NCI-H2081 (cell line): ENCODE results near the gene ARHGEF1.

ENCODE experiments used
- DNase-seq, 2 experiments: peaks; one replicate each; lab custom pipeline; 2025; lab: John Stamatoyannopoulos, UW

ARHGEF1 gene

DNA sequence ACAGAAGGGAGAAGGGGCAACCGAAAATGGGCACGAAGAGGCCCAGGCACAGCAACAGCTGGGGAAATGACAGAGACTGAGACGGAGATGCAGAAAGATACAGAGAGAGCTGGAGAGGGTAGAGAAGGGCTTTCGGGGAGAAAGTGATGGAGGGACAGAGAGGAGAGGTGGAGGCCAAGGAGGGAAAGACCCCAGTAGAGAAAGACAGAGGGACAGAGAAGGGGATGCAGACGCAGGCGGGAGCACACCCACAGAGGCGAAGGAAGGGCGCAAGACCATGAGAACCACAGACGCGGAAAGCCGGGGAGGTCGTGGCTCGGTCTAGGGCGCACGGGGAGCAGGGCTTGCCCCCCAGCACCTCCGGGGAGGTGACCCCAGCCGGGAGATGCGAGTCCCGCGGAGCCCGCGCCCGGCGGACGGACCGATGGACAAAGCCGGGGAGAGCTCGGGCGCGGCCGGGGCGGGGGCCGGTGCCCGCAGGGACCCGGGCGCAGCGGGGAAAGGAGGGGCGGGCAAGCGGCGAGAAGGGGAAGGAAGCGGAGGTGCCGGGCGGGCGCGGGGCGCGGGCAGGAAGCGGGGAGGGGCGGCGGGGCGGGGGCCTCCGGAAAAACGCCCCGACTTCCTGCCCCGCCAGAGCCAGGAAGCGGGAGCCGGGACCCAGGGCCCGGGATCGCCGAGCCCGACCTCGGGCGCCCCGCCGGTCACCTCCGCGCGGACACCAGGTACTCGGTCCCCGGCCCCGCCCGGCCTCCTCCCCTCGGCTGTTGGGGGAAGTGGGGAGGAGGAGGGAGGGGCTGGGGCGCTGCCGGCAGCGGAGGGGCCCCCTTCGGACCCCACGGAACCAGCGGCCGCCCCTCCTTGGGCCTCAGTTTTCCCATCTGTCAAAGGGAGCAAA, at the start of gene ARHGEF1:
TSS of gene ARHGEF1 (plus strand) at position 617 of the 895 bp plus-strand sequence. CDS start 4,899 bp downstream, outside the sequence.
- peak; percentile 19 to 39 for DNase-seq

DNA sequence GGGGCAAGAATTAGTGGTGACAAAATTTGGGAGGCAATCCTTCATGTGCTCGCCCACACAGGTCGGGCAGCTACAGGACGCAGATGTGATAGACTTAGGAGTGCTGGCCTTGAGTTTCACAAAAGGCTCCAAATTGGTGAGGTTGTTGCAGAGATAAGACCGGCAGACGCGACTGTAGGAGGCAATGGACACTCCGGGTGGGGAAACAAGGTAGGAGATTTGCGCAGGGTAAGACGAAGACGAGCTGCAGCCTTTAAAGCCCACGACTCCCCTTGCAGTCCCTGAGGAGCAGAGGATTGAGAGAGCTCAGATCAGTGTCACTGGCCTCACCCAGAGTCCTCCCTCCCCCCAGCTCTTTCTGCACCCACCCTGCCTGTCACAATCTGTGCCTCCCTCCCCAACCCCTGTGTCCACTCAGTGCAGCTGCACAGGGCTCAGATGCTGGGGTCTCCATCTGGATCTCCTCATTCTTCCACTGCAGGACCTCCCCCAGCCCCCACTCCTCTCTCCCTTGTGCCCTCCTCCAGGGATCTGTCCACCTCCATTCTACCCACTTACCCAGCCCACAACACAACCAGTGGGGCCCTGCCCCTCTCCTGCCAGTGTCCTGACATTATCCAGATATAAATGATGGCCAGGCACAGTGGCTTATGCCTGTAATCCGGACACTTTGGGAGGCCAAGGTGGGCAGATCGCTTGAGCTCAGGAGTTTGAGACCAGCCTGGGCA, 44.8 kb upstream of the ARHGEF1 start:
- DNase-seq = no peak

- no peak for DNase-seq
Observed at GRCh38 chr19:41839211-41839610, 43.8 kb upstream of the ARHGEF1 start.

DNA sequence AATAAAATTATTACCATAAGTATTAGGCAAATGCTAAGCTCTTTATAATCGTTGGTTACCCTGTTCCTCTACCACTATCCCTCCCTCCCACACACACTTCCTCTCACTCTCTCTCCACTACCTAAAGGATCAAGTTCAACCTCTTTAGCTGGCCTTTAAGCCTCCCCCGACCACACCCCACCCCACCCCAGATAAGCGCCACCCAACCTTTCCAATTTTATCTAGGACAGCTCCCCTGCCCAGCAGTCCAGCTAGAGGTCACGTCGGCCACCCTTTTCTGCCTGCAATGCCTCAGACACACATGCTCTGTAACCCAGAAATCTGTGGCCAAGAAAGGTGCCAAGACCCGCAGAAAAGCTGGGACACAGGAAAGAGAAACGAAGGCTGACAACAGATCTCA, 39.6 kb upstream of the ARHGEF1 start:
- no peak for DNase-seq

GRCh38 chr19:41844601-41845000, 38.4 kb upstream of the ARHGEF1 start, which contains the start of gene LYPD4:
LYPD4 (minus strand) TSS chr19:41844683; CDS start chr19:41839285, 5,398 bp downstream.
- no peak for DNase-seq

GRCh38 chr19:41845001-41845050, 38.2 kb upstream of the ARHGEF1 start, which contains the start of gene DMRTC2:
DMRTC2 (plus strand) TSS chr19:41845042; CDS start chr19:41847429, 2,387 bp downstream.
- no peak for DNase-seq

- DNase-seq = no peak
Observed at GRCh38 chr19:41845051-41845590, 37.9 kb upstream of the ARHGEF1 start.

DNA sequence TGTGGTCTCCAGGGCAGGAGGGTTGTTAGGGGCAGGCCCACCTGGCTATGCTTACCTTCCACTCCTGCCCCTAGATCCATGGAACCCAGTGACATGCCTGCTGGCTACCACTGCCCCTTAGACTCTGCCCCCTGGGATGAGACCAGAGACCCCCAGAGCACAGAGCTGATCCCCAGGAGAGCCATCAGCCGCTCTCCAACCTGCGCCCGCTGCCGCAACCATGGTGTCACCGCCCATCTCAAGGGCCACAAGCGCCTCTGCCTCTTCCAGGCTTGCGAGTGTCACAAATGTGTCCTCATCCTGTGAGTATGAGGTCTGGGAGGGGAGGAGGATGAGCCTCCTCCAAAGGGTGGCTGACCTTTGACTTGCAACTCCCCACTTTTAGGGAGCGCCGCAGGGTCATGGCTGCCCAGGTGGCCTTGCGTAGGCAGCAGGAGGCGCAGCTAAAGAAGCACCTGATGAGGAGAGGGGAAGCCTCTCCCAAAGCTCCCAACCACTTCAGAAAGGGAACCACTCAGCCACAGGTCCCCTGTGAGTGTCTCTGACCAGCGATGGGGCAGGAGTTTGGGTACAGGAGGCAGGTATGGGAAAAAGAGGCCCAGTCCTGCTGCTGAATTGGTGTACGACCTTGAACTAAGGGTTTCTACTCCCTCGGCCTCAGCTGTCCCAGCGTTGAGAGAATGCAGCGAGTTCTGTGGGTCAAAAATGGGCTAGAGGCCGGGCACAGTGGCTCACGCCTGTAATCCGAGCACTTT, 35.5 kb upstream of the ARHGEF1 start:
- no peak for DNase-seq

GRCh38 chr19:41848666-41849065, 34.3 kb upstream of the ARHGEF1 start:
- no peak for DNase-seq

GRCh38 chr19:41849067-41849466, 33.9 kb upstream of the ARHGEF1 start:
- DNase-seq = no peak

DNA sequence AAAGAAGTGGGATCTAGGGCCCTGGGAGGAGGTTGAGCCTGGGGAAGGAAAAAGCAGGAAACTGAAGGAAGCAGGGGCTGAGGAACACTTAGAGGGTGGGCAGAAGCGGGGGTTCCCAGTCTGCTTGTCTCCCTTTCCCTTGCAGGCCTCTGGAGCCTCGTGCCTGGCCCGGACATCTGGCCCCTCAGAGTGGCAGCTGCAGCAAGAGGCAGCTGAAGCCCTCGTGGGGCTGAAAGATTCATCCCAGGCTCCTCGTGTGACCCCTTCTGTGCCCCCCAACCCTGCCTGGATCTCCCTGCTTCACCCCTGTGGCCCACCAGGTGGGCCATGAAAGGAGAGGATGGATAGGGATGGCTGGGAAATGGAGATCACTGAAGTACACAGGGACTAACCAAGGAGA, 32.6 kb upstream of the ARHGEF1 start:
- DNase-seq = no peak

- no peak for DNase-seq
Observed at GRCh38 chr19:41851456-41851855, 31.5 kb upstream of the ARHGEF1 start.

DNA sequence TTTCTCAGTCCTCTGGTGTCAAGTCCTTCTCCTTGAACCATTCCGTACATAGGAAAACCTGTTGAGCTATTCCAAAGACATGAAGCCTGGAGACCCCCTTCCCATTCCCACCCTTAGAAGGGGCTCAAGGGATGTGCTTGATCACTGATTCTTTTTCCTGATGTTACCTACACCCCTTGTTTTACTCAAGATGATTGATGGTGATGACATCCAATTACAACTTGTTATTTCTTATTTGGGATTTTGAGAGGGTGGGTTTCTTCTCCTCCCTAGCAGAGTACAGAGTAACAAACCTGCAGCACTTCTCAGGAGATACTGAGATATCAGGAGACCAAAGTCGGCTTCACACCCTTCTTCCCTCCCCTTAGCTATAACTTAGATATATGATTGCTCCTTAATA, 29.6 kb upstream of the ARHGEF1 start:
- DNase-seq = no peak

GRCh38 chr19:41853768-41854167, 29.2 kb upstream of the ARHGEF1 start:
- DNase-seq = no peak

GRCh38 chr19:41859213-41859617, 23.8 kb upstream of the ARHGEF1 start:
- DNase-seq = no peak

GRCh38 chr19:41859618-41860418, 23.2 kb upstream of the ARHGEF1 start, which contains the start of gene RPS19:
RPS19 (plus strand) TSS chr19:41860255; CDS start chr19:41860775, 520 bp downstream.
- DNase-seq = peak; percentile 97 to 98

DNA sequence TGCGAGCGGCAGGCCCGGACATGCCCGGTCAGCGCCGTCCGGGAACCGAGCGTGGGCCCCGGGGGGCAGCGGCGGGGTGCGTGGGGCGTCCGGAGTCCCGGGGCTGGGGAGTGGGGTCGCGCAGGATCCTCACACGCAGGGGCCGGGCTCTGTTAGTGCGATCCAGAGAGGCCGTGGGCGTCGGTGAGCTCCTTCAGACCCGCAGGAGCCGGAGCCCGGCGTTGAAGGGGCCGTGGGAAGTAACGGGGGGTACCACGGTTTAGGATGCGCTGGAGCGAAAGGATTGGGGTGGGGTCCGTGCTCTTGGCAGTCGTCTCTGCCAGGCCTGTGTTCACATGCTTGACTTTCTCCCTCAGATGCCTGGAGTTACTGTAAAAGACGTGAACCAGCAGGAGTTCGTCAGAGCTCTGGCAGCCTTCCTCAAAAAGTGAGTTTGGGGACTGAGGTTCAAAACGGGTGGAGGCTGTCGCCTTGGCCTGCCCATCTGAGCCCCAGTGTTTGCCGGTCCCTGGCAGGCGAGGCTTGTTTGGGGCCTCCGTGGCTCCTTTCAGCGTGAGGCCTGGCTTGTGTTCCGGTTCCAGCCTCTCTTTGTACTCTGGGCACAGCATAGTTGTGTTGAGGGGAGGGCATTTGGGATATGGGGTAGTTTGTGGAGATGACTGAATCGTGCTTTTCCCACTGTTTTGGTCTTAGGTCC, 22.4 kb upstream of the ARHGEF1 start:
- no peak for DNase-seq

GRCh38 chr19:41861116-41861768, 21.7 kb upstream of the ARHGEF1 start:
- DNase-seq = no peak

DNA sequence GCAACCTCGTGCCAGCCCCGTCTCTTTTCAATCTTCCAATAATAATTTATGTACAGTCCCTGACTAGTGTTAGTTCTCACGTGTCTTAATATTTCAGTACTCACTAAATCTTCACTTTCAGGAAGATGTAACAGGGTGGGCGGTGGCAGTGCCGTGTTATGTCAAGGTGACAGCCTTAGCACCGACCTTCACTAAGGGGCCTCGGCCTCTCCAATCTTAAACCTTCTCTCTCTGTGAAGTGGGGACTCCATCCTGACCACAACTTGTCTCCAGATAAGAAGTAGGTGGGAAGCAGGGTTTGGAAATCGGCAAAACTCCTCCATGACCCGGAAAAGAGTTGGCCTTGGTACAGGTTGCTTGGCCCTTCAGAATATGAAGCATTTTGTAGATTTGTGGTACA, 21.1 kb upstream of the ARHGEF1 start:
- no peak for DNase-seq

- no peak for DNase-seq
Observed at GRCh38 chr19:41862445-41862986, 20.5 kb upstream of the ARHGEF1 start.
